Keratinocyte (primary cell): Measurements from ENCODE around the gene CLPTM1L. TPM values are rescaled to one million over a fixed set of nuclear protein-coding genes. Genes with fewer than 3 reads are reported as not detected.

ENCODE experiments used
- DNase-seq: peaks from one replicate; pipeline ENCODE4 v3.0.0-alpha.2; 2011; ENCODE audit warnings: low read depth, missing footprints, low spot score
- FAIRE-seq: peaks from 2 replicates; lab custom pipeline; 2011; peaks lifted over from hg19 to GRCh38; lab: Jason Lieb, UNC
- H2AFZ ChIP-seq: 2 replicates; pipeline ENCODE4 v1.6.0; 2012; ENCODE audit warnings: low read length, control low read depth, inconsistent platforms; ENCODE audit not compliant: control insufficient read depth
- H3K27ac ChIP-seq: 2 replicates; pipeline ENCODE4 v1.5.1; 2011; ENCODE audit warnings: low read length; ENCODE audit not compliant: control insufficient read depth, insufficient read depth
- H3K27me3 ChIP-seq: 3 replicates; pipeline ENCODE4 v1.6.0; 2011; ENCODE audit warnings: low read length; ENCODE audit not compliant: control insufficient read depth, insufficient read depth; ENCODE audit errors: extremely low read depth
- H3K36me3 ChIP-seq, 2 experiments: 2 replicates in 1 of 2; 3 replicates in 1 of 2; pipeline ENCODE4 v1.5.1; 2011; ENCODE audit warnings: low read length in 2 of 2, mild to moderate bottlenecking in 1 of 2; ENCODE audit not compliant: control insufficient read depth in 2 of 2, insufficient read depth in 2 of 2; ENCODE audit errors: extremely low read depth in 1 of 2
- H3K4me1 ChIP-seq: 3 replicates; pipeline ENCODE4 v1.5.1; 2011; ENCODE audit warnings: low read length; ENCODE audit not compliant: control insufficient read depth, insufficient read depth; ENCODE audit errors: extremely low read depth
- H3K4me2 ChIP-seq: 3 replicates; pipeline ENCODE4 v1.6.0; 2011; ENCODE audit warnings: low read depth, low read length; ENCODE audit not compliant: control insufficient read depth, insufficient read depth; ENCODE audit errors: extremely low read depth
- H3K4me3 ChIP-seq, 3 experiments: fragments of 200-600 bp in 1 of 3; sonication (generic) in 1 of 3; 2 replicates in 2 of 3; 3 replicates in 1 of 3; pipeline ENCODE4 v1.5.1; 2011 to 2016; ENCODE audit warnings: low read length in 3 of 3, mild to moderate bottlenecking in 3 of 3, control low read depth in 2 of 3, inconsistent platforms in 1 of 3, low read depth in 1 of 3, mixed read lengths in 1 of 3, mixed run types in 1 of 3, moderate library complexity in 1 of 3; ENCODE audit not compliant: control insufficient read depth in 2 of 3, insufficient read depth in 2 of 3; ENCODE audit errors: extremely low read depth in 1 of 3
- H3K79me2 ChIP-seq: 2 replicates; pipeline ENCODE4 v1.6.0; 2012; ENCODE audit warnings: low read length; ENCODE audit not compliant: control insufficient read depth, insufficient read depth
- H3K9ac ChIP-seq: 3 replicates; pipeline ENCODE4 v1.6.0; 2011; ENCODE audit warnings: low read length; ENCODE audit not compliant: control insufficient read depth, insufficient read depth; ENCODE audit errors: extremely low read depth
- H3K9me1 ChIP-seq: 3 replicates; pipeline ENCODE4 v1.6.0; 2011; ENCODE audit warnings: low read length; ENCODE audit not compliant: control insufficient read depth, insufficient read depth; ENCODE audit errors: extremely low read depth
- H3K9me3 ChIP-seq: 2 replicates; pipeline ENCODE4 v1.5.1; 2012; ENCODE audit warnings: low read depth, low read length; ENCODE audit not compliant: control insufficient read depth
- H4K20me1 ChIP-seq: 3 replicates; pipeline ENCODE4 v1.6.0; 2011; ENCODE audit warnings: low read length; ENCODE audit not compliant: control insufficient read depth, insufficient read depth; ENCODE audit errors: extremely low read depth
- CTCF ChIP-seq, 3 experiments: IDR thresholded peaks in 1 of 3; conservative IDR thresholded peaks in 1 of 3; optimal IDR thresholded peaks in 1 of 3; 2 replicates in 2 of 3; 3 replicates in 1 of 3; pipeline versions ENCODE3 to v1.5.1; 2011; ENCODE audit warnings: low read length in 3 of 3, mild to moderate bottlenecking in 3 of 3, moderate library complexity in 2 of 3, control low read depth in 1 of 3, inconsistent platforms in 1 of 3; ENCODE audit not compliant: insufficient read depth in 2 of 3; ENCODE audit errors: extremely low read depth in 1 of 3
- EZH2 ChIP-seq: IDR thresholded peaks from one replicate; pipeline ENCODE4 v1.6.1; 2012; ENCODE audit warnings: inconsistent platforms, mild to moderate bottlenecking, low read length, moderate library complexity
- dilution Hi-C: fragments of 300-500 bp; cut with MboI; formaldehyde crosslinking; loops from one replicate; pipeline ENCODE4 v1.7.0; 2020; ENCODE audit warnings: low sequenced_read_pairs; ENCODE audit not compliant: extremely low pct_ligation_motif_present
- polyA plus RNA-seq, 5 experiments: library from polyadenylated mRNA; depleted of rRNA in 3 of 5; stranded (reverse) in 3 of 5; stranded (forward) in 1 of 5; unstranded in 1 of 5; fragments of >200 nt; gene quantifications; 1 replicate in 1 of 5; 2 replicates in 3 of 5; 3 replicates in 1 of 5; pipeline versions ENCODE4 v1.2.1 to v1.2.3, GENCODE V29; 2011 to 2012; ENCODE audit warnings: missing spikeins in 2 of 5, low read depth in 1 of 5, low replicate concordance in 1 of 5

Gene CLPTM1L
- polyA plus RNA-seq, 1 donor (not counting 4 experiments of a cell fraction or from before 2014, with no cell fraction given) = 142 TPM

- H3K4me2 ChIP-seq = no peak overlapping the region
- H3K79me2 ChIP-seq = no peaks in the 10 kb centered on the region
- H3K27me3 ChIP-seq = no peaks in the 10 kb centered on the region
- no peaks in the 10 kb centered on the region for H3K9me1 ChIP-seq
- no peak overlapping the region for H2AFZ ChIP-seq
- no peak overlapping the region for H3K9ac ChIP-seq
- dilution Hi-C loops = no loop called here
- no peaks in the 10 kb centered on the region for H4K20me1 ChIP-seq
- DNase-seq (no peak), FAIRE-seq (no peak)
- H3K4me1 ChIP-seq = no peaks in the 10 kb centered on the region
- TF ChIP-seq CTCF (optimal IDR thresholded peaks at IDR 0.05 in 1 of 3, IDR thresholded peaks at IDR 0.05 in 1 of 3, conservative IDR thresholded peaks at IDR 0.05 in 1 of 3; ENCODE audit: extremely low read depth in 1 of 3, insufficient read depth in 2 of 3, low read length in 3 of 3) (no peak), EZH2 (no peak)
- H3K36me3 ChIP-seq = no peaks in the 10 kb centered on the region
- no peak overlapping the region for H3K27ac ChIP-seq
- no peak overlapping the region for H3K4me3 ChIP-seq
- H3K9me3 ChIP-seq = peaks cover 3% of the 10 kb centered on the region
Measured at GRCh38 chr5:1270426-1270825, 74.5 kb downstream of the CLPTM1L start.

GRCh38 chr5:1268666-1269065, 76.2 kb downstream of the CLPTM1L start:
- Histone ChIP-seq H3K9me3 (peaks cover 3% of the 10 kb centered on the region), H4K20me1 (no peaks in the 10 kb centered on the region)
- no peak for FAIRE-seq

More at GRCh38 chr5:1268666-1269065, 76.2 kb downstream of the CLPTM1L start:
- no peak for DNase-seq
- H3K4me3 ChIP-seq = no peak overlapping the region
- no peaks in the 10 kb centered on the region for H3K27me3 ChIP-seq
- dilution Hi-C loops = no loop called here
- H3K4me2 ChIP-seq = no peak overlapping the region
- no peak overlapping the region for H2AFZ ChIP-seq
- TF ChIP-seq CTCF (optimal IDR thresholded peaks at IDR 0.05 in 1 of 3, IDR thresholded peaks at IDR 0.05 in 1 of 3, conservative IDR thresholded peaks at IDR 0.05 in 1 of 3; ENCODE audit: extremely low read depth in 1 of 3, insufficient read depth in 2 of 3, low read length in 3 of 3) (no peak), EZH2 (no peak)
- H3K27ac ChIP-seq = no peak overlapping the region
- no peaks in the 10 kb centered on the region for H3K79me2 ChIP-seq
- H3K9ac ChIP-seq = no peak overlapping the region
- H3K36me3 ChIP-seq = no peaks in the 10 kb centered on the region
- no peaks in the 10 kb centered on the region for H3K4me1 ChIP-seq
- no peaks in the 10 kb centered on the region for H3K9me1 ChIP-seq
